Retinal pigment epithelial cell (primary cell): Measurements from ENCODE around the gene ARRDC1.
"Not testable (repeated sequence)": the region's sequence is repeated elsewhere in the genome, so short reads cannot be mapped to it uniquely, and the experiment has no call there.

Experiments
- DNase-seq: peaks from one replicate; pipeline ENCODE4 v3.0.0-alpha.2; 2010; ENCODE audit warnings: low read depth
- H3K4me3 ChIP-seq: 2 replicates; pipeline ENCODE4 v1.5.1; 2011; ENCODE audit warnings: mild to moderate bottlenecking, low read length, control low read depth, moderate library complexity
- TF ChIP-seq, protein P1 (sequence below): conservative IDR thresholded peaks from 2 replicates; pipeline ENCODE4 v1.5.1; 2011; ENCODE audit warnings: low read depth, low read length, control low read depth, inconsistent platforms

The ARRDC1 gene, protein sequence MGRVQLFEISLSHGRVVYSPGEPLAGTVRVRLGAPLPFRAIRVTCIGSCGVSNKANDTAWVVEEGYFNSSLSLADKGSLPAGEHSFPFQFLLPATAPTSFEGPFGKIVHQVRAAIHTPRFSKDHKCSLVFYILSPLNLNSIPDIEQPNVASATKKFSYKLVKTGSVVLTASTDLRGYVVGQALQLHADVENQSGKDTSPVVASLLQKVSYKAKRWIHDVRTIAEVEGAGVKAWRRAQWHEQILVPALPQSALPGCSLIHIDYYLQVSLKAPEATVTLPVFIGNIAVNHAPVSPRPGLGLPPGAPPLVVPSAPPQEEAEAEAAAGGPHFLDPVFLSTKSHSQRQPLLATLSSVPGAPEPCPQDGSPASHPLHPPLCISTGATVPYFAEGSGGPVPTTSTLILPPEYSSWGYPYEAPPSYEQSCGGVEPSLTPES

DNA sequence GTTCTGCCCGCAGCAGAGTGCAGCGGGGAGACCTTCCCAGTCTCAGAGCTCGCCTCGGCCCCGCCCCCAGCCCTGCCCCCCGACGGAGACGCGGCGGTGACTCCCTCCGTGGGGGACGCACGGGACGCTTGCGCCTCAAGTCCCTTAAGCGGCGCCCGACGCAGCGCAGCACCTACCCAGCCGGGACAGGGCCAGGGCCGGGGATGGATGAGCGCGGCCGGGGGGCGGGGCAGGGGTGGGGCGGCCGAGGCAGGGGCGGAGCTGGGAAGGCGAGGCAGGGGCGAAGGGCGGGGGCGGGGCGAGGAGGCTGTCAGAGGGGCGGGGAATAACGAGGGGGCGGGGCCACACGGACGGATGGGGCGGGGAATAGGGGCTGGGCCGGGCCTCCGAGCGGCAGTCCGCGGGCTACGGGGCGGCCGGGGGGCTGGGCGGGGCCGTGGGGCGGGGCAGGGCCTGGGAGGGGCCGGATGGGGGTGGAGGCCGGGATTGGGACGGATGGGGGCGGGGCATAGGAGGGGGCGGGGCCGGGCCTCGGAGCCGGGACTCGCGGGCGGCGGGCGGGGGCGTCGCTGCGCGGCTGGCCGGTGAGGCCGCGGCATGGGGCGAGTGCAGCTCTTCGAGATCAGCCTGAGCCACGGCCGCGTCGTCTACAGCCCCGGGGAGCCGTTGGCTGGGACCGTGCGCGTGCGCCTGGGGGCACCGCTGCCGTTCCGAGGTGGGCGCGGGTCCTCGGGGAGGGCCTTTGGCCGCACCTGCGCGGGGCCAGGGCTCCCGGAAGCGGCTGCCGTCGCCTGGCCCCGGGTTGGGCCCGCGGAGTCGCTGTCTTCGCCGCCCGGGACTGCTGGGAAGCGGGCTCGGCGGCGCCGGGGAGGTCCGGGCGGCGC is at the start of gene ARRDC1:
TSS of gene ARRDC1 (plus strand) at position 566 of the 884 bp plus-strand sequence. CDS start at position 598, 32 bp downstream.
- peak within 1 kb of the TSS; percentile 50 for H3K4me3 ChIP-seq
- no peak for DNase-seq
- TF ChIP-seq, protein P1, sequence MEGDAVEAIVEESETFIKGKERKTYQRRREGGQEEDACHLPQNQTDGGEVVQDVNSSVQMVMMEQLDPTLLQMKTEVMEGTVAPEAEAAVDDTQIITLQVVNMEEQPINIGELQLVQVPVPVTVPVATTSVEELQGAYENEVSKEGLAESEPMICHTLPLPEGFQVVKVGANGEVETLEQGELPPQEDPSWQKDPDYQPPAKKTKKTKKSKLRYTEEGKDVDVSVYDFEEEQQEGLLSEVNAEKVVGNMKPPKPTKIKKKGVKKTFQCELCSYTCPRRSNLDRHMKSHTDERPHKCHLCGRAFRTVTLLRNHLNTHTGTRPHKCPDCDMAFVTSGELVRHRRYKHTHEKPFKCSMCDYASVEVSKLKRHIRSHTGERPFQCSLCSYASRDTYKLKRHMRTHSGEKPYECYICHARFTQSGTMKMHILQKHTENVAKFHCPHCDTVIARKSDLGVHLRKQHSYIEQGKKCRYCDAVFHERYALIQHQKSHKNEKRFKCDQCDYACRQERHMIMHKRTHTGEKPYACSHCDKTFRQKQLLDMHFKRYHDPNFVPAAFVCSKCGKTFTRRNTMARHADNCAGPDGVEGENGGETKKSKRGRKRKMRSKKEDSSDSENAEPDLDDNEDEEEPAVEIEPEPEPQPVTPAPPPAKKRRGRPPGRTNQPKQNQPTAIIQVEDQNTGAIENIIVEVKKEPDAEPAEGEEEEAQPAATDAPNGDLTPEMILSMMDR = no peak

DNA sequence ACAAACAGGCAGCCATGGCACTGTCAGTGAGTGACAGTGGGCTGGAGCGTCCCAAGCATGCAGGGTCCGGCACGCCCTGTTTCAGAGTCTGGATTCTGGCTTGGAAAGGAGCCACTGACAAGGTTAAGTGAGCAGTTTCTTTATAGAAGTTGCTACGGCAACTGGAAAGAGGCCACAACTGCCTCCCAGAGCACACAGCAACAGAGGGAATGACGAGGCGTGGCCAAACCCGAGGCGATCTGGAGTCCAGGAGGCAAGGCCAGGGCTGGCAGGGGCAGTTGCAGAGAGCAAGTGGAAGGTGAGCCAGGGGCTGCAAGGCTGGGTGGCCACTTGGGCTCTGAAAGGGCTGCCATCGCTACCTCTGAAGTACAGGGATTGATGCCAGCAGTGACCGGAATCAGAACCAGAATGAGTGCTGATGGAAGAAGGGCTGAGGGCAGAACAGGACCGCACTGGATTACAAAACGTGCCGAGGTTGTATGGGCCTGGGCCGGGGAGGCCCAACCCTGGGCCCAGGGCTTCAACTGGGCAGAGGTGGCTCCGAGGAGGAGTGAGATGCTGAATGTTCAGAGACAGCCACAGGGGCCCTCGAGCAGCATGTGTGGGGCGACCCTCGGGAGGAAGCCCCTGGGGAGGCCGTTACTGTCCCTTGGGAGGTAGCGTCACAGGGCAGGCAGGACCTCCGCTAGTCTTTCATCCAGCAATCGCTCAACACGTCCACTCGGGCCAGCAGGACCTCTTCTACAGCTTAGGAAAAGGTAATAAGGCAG is 49.2 kb upstream of the ARRDC1 start:
- no peak overlapping the region for H3K4me3 ChIP-seq
- TF ChIP-seq, protein P1 = no peak
- no peak for DNase-seq

DNA sequence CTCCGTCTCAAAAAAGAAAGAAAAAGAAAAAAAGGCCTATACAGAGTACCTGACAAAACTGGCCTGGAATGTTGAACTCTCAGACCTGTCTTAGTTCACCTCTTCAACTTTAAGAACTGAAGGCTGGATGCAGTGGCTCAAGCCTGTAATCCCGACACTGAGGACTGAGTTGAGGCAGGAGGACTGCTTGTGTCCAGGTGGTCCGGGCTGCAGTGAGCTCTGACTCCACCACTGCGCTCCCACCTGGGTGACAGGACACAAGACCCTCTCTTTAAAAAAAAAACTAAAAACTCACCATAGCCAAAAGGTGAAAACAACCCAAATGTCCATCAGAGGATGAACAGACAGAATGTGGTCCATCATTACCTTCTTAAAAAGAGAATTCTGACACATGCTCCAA is 47.4 kb upstream of the ARRDC1 start:
- H3K4me3 ChIP-seq = no peak overlapping the region
- TF ChIP-seq, protein P1 = no peak
- DNase-seq = no peak

DNA sequence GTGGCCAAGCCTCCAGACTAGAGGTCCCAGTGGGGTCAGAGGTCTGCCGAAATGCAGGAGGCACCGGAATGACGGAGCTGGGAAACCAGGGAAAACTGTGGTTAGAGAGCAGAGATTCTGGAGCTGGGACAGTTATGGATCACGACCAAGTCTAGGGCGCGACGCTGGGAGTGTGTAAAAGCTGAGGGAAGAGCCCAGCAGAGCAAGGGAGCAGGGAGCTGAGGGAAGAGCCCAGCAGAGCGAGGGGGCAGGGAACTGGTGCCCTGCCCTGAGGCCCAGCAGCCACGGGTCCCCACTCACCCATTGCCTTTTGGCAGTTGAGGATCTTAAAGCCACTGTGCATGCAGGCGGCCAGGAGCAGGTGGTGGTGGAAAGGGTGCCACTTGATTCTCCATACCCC is 41.4 kb upstream of the ARRDC1 start:
- TF ChIP-seq, protein P1 = no peak
- no peak for DNase-seq
- H3K4me3 ChIP-seq = no peak overlapping the region

DNA sequence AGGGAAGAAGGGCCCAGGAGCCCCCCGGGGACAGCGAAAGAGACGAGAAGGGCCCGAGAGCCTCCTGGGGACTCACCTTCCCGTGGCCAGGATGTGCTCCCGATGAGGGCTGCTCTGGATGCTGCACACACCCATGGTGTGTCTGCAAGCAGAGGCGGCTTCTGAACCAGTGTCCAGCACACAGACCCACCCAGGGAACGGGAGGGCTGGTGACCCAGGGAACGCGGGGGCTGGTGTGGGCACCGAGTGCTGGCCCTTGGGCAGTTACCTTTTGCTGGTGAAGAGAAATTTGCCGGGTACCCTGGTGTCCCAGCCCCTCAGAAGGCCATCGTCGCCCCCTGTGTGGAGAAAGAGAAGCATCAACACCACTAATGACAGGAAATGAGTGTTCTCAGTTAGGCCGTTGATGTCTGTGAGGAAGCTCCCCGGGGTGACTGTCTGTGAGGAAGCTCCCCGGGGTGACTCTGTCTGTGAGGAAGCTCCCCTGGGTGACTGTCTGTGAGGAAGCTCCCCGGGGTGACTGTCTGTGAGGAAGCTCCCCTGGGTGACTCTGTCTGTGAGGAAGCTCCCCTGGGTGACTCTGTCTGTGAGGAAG is 40.6 kb upstream of the ARRDC1 start:
- no peak overlapping the region for H3K4me3 ChIP-seq
- DNase-seq = no peak

DNA sequence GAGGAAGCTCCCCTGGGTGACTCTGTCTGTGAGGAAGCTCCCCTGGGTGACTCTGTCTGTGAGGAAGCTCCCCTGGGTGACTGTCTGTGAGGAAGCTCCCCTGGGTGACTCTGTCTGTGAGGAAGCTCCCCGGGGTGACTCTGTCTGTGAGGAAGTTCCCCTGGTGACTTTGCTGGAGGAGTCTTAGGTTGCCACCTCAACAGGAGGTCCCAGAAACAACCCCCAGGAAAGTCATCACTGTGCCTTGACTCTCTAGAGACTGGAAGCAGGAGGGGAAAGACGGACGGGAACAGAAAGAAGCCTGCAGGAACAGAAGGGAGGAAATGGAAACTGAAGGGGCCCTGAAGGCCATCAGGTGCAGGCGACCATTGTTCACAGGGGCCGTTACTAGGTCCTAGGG is 37.0 kb upstream of the ARRDC1 start:
- not testable (repeated sequence) for DNase-seq, H3K4me3 ChIP-seq

More for the DNA sequence above, 40.6 kb upstream of the ARRDC1 start:
- TF ChIP-seq, protein P1 = no peak
